Measurements from ENCODE around the gene GSTM1.
"Not testable (repeated sequence)": the region's sequence is repeated elsewhere in the genome, so short reads cannot be mapped to it uniquely, and the experiment has no call there.

GSTM1 gene

DNA sequence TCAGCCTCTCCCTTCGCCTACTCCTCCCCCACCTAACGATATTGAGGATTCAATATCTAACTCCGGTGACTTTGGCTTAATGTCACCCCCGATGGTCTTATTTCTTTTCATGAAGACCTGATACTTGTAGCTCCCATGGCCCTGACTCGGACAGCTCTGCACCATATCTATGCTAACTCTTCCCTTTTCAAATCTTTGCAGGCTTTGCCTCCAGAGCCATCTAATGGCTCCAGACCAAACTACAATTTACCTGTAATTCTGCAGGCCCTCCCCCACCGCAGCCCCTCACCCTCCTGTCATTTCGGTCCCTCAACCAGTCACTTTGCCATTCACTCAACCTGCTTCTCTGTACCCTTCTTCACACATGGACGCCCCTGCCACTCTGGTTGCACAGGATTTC, 16.6 kb downstream of the GSTM1 start:
- no peak for DNase-seq

DNA sequence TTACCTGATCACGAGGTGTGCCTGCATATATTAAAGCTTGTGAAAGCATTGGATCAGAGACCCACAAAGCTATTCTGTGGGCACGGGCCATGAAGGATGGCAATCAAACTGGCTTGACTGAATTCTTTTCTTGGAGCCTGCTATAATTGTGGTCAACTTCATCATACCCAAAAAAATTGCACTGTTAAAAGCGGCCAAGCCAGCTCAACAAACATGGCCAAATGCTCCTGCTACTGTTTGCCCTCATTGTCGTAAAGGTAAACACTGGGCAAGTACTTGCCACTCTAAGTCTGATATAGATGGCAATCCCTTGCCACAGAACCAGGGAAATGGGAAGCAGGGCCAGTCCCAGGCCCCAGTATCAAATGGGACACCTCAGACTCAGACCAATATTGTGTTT, 17.8 kb downstream of the GSTM1 start:
- DNase-seq, result no peak

DNA sequence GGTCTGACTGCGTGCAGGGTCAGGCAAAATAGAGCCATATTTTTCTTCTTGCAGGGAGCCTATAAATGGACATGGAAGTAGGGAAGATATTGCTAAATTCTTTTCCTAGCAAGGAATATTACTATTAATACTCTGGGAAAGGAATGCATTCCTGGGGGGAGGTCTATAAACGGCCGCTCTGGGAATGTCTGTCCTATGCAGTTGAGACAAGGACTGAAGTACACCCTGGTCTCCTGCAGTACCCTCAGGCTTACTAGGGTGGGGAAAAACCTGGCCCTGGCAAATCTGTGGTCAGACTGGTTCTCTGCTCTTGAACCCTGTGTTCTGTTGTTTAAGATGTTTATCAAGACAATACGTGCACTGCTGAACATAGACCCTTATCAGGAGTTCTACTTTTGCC, 21.3 kb downstream of the GSTM1 start:
- not testable (repeated sequence) for DNase-seq

DNA sequence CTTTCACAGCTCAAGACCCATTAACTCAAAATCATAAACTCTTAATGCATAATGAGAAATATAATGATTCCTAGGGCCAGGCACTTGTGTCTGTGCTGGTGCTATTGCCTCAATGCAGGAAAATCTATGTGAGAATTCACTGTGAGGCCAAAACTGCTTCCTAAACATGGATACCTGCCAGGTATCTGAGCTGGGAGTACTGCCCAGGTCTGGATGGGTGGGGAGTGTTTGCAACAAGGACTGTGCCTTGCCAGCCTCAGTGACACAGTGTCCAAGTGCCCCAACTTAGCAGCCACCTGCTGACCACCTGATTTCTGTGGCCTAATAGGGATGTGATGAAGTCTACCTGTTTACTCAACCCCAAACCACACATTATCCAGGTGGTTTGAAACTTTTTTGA, 22.2 kb downstream of the GSTM1 start:
- DNase-seq, result not testable (repeated sequence)

DNA sequence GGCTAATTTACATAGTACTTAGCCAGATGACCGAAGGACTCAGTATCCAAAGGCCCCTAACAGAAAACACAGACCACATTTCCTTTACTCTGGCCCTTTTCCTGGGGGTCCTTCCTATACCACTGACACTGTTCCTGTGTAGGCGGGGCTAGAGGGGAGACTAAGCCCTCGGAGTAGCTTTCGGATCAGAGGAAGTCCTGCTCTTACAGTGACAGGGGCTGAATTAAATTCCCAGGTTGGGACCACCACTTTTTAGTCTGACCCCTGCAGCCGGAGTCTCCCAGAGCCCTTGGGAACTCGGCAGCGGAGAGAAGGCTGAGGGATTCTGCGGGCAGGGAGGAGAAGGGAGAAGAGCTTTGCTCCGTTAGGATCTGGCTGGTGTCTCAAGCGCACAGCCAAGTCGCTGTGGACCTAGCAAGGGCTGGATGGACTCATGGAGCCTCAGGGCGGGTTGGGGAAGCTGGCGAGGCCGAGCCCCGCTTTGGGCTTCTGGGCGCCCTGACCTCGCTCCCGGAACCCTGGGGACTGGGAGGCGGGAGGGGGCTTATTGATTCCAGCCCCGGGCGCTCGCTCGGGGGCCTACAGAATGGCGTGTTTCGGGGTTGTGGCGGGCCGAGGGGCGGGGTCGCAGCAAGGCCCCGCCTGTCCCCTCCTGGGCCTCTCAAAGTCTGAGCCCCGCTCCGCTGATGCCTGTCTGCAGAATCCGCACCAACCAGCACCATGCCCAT, 24.1 kb downstream of the GSTM1 start, which contains the start of gene GSTM5:
Gene GSTM5, plus strand, starts transcription at position 659 of the 728 bp plus-strand sequence. Its CDS starts 62 bp downstream, at position 721.
- DNase-seq, result not testable (repeated sequence)

DNA sequence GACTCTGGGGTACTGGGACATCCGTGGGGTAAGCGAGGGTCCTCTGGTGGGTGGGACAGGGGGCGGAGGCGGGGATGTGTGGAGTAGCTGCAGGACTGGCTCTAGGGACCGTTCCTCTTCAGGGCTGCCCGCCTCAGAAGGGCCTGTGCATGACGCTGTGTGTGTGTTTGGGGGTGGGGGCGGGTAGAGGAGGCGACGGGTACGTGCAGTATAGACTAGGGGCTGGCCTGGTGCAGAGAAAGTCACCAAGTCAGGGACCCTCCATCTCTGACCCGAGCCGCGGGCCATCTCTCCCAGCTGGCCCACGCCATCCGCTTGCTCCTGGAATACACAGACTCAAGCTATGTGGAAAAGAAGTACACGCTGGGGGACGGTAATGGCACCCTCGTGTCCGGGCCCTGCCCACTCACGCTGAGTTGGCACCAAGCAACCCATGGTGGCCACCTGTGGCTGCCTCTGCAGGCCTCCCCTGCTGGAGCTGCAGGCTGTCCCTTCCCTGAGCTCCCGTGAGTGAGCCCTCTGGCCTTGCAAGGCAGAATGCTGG, 24.8 kb downstream of the GSTM1 start:
- no peak for DNase-seq

DNA sequence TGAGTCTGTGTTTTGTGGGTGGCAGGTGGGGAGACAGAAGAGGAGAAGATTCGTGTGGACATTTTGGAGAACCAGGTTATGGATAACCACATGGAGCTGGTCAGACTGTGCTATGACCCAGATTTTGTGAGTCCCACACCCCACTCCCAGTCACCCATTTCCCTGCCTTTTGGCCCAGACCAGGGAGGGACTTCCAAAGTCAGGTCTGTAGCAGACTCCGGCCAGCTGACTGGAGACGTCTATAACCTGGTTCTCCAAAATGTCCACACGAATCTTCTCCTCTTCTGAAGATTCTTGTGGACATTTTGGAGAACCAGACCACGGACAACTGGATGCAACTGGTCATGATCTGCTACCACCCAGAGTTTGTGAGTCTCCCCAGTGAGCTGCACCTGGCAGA, 26.0 kb downstream of the GSTM1 start:
- no peak for DNase-seq

DNA sequence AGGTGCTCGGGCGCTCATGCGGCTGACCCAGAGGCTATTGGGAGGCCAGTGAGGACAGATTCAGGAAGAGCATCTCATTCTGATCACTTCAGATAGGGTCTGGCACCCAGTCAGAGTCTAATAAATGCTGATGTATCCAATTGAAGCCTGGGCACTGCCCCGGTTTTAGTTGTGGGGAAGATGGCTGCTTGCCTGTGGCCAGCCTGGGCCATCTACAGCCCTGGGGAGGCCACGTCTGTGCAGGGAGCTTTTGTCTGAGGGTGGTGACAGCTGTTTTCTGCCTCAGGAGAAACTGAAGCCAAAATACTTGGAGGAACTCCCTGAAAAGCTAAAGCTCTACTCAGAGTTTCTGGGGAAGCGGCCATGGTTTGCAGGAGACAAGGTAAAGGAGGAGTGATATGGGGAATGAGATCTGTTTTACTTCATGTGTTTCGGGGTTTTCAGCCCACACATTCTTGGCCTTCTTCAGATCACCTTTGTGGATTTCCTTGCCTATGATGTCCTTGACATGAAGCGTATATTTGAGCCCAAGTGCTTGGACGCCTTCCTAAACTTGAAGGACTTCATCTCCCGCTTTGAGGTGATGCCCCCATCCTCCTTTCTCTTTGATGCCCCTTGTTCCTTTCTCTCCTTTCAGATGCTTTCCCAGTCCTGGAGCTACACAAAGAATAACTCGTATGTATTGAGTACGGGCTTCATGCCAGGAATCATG, 27.2 kb downstream of the GSTM1 start:
- no peak for DNase-seq

DNA sequence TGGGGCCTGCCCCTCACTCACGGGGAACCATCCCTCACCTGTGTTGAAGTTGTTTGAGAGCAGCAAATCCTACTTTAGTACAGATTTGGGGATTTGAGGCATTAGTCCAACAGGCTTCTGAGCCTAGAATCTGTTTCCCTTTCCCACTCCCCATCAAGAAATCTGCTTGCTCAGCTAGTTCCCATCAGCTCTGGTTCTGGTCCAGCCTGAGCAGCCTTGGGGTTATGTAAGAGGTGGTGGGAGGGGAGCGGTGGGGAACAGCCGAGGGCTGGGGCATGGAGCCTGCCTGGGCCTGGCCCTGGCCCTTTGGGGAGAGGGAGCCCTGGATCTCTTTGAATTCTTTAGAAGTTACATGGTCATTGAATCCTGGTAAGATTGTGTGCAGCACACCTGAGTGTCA, 28.5 kb downstream of the GSTM1 start:
- no peak for DNase-seq

DNA sequence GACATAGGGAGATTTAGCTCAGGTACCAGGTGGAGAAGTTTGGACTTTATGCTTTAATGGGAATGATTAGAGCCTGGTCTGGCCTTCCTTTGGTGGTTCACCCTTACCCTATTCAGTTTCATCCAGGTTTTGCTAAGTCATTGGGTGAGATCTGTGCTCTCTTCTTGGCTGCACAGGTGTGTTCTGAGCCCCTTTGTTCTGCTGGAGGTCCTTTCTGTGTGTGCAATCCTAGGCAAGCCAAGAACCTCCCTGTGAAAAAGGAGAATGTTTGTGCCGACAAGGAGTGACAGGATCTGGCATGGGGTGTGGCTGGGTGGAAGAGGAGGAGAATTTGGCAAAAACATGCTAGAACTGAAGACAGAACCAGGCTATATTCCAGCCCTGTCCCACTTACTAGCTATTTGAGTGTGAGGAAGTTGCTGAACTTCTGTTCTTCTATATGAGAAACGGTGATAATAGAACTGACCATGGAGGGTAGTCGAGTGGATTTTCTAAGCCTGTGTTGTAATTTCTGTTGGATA, 29.0 kb downstream of the GSTM1 start:
- DNase-seq, result no peak

DNA sequence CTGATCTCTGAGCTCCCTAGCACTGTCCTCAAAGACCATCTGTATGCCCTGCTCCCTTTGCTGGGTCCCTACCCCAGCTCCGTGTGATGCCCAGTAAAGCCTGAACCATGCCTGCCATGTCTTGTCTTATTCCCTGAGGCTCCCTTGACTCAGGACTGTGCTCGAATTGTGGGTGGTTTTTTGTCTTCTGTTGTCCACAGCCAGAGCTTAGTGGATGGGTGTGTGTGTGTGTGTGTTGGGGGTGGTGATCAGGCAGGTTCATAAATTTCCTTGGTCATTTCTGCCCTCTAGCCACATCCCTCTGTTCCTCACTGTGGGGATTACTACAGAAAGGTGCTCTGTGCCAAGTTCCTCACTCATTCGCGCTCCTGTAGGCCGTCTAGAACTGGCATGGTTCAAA, 30.1 kb downstream of the GSTM1 start:
- DNase-seq, result no peak

DNA sequence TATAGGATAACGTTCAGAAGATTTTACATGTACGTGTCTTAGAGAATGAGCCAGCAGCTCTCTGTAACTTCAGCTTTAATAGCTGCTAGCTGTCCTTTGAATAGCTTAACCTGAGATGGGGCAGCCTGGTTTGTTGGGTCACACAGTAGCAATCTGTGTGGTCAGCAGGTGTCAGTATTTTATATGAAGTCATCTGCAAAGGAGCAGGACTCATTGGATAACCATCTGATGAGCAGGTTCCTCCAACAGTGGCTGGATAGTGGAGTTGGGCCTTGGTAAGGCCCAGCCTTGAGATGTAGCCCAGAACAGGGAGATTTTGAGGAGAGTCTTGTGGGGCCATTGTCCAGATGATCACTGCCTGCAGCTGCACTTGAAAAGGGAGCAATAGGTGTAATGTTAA, 30.9 kb downstream of the GSTM1 start:
- no peak for DNase-seq

DNA sequence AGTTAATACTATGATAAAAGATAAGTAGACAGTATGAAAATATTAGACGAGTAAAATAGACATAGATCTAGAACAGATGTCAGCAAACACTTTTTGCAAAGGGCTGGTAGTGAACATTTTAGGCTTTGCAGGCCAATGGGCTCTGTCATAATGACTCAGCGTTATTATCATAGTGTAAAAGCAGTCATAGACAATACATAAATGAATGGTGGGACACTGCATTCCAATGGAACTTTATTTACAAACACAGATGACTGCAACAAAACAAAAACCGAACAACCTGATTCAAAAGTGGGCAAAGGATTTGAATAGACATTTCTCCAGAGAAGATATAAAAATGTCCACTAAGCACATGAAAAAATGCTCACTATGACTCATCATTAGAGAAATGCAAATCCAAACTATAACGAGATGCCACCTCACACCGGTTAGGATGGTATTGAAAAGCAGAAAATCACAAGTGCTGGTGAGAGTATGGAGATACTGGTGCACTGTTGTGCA, 31.8 kb downstream of the GSTM1 start:
- no peak for DNase-seq

DNA sequence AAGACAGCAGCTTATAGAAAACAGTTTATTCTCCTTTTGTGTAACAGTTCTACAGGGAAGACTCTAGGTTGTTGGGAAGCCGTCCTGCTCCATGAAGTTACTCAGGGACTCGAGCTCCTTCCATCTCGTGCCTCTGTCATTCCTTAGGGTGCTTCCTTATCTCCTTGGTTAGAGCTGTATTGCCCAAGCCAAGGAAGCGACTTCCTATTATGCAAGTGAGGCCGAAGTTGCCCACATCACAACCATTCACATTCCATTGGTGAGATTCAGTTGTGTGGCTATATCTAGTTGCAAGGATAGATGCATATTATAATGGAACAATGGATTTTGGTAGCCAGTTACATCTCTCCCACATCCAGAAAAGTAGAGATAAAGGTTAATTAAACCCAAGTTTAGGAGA, 33.4 kb downstream of the GSTM1 start:
- DNase-seq, result no peak

DNA sequence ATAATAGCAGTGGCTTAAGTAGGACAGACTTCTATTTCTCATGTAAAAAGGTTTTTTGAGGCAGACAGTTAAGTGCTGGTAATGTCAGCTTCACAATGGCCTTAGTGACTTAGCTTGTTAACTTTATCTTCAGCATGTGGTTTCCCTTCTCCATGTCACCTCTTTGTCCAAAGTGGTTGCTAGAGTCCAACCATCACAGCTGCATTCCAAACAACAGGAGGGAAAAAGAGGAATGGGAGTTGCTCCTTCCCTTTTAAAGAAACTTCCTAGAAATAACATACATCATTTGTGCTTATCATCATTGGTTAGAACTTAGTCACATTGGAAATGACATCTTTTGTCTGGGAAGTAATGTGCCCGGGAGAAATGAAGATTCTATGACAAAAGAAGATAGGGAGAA, 34.4 kb downstream of the GSTM1 start:
- no peak for DNase-seq

DNA sequence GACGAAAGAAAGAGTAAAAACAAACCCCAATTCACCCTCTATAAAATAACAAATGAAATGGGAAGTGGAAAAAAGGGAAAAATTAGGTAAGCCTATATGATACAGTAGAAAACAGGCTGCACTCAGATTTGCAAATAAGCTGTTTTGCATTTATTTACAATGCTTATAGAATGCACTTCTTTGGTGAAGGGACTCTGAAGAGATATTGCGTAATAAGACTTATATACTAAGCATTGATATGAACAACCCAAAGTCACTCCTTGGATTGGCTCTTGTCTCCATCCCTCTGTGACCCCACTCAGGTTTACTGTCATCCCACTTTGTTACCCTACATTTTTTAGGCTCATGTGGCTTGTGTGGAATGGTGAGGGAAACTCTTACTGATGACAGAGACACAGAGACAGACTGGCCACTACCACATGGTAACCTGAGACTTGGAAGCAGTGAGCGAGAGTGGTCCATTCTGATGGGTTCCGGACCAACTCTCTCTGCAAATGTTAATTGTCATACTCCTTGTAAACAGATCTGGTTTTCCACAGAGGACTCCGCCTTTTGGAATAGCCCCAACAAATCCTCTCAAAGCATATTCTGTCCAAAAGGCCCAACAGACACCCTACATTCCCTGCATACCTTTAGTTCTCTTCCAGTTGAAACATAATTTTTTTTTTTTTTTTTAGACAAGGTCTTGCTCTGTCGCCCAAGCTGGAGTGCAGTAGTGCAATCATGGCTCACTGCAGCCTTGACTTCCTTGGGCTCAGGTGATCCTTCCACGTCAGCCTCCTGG, 35.5 kb downstream of the GSTM1 start:
- DNase-seq, result no peak

DNA sequence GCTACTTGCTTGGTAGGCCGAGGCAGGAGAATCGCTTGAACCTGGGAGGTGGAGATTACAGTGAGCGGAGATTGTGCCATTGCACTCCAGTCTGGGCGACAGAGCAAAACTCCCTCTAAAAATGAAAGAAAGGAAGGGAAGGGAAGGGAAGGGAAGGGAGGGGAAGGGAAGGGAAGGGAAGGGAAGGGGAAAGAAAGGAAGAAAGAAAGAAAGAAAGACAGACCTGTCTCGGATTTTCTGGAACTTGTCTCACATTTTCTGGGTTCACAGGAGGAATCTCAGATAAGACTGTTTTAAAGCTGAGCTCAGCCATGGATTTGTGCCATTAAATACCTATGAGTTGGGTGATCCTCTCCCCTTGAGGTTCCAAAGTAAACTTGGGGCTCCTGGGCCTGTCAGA, 37.3 kb downstream of the GSTM1 start:
- DNase-seq, result no peak

DNA sequence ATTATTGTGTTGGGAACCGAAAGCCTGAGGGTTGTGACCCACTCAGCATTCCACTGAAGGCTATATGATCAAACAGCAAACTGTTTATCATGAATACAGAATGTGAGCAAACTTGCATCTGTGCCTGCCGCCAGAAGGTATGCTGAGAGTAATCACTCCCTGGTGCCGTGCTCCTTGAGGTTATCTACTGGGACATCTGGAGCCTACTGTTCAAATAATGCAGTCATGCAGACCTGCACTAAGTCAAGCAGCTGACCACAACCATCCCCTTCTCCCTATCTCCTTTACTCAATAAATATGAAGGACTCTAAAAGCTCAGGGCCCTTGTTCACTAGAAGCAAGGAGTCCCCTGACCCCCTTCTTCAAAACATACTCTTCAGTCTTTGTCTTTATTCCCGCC, 37.9 kb downstream of the GSTM1 start:
- no peak for DNase-seq

DNA sequence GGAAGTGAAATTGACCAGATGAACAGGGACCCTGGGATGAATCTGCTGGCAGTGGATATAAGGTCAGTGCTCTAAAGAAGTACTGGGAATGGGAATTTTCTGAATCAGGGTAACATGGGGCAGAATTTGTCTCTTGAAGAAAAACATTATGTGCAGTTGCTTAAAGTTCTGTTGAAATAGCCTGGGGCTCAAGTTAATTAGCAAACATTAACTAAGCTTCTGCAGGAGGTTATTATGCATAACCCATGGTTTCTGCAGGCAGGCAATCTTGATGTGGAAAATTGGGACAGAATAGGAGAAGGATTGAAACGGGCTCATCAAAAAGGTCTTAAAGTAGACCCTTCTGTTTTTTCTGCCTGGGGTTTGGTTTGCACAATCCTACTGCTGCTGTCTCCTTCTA, 38.4 kb downstream of the GSTM1 start:
- no peak for DNase-seq

DNA sequence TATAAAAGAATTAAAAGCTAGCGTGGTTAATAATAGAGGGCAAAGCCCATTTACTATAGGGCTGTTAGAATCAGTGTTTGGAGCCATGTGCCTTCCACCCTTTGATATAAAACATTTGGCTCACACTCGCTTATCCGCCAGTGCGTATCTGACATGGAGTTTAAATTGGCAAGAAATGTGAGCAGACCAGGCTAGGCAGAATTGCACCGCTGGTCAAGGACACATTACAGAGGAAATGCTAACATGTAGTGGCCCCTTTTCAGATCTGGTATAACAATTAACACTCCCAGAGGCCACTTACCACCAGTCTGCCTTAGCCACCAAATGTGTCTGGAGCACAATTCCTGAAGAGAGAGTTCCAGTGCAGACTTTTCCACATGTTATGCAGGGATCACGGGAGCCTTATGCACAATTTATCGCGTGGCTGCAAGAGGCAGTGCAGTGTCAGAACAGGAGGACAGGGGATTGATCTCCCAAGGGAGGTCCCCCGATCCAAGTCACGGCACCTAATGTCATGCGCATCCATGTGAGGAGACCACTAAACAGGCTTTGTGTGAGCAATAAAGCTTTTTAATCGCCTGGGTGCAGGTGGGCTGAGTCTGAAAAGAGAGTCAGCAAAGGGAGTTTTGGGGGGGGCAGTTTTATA, 39.2 kb downstream of the GSTM1 start:
- DNase-seq, result no peak

DNA sequence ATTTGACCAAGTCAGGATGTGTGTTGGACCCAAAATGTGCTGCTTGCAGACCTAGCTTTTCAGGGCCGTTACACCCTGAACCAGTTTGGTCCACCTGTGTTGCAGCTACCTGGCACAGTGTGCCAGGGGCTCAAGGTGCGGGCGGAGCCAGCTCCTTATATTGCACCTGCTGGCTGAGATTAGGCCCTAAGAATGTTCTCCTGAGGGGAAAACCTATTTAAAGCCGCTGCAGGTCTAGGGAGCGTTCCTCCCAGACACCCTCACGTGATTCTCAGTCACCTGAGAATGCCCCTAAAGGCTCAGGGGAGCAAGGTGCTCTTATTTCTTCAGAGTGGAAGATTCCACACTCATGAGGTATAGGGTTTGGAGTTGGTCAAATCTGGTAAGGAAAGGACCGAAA, 41.3 kb downstream of the GSTM1 start:
- DNase-seq, result no peak

DNA sequence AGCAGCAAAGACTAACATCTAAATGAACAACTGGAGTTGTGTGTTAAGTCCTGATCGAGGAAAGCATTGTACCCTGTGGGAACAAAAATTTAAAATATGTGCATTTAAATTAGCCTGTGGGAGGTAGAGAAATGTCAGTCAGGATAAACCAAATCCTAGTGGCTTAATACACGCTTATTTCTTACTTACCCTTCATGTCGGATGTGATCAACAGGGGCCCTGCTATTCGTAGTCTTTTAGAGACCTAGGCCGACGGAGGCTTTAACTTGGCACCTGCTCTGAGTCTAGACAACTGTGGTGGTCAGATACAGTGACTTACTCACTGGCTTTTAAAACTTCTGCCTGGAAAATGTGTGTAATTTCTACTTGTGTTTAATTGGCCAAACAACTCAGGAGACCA, 43.0 kb downstream of the GSTM1 start:
- DNase-seq, result no peak
